Middle frontal gyrus (tissue), 1 donor: ENCODE data around the gene ADAMTS14.
"Not testable (repeated sequence)": the region's sequence is repeated elsewhere in the genome, so short reads cannot be mapped to it uniquely, and the experiment has no call there.

ENCODE experiments used
- DNase-seq: peaks from one replicate; pipeline ENCODE4 v3.0.0-alpha.2; 2015; ENCODE audit warnings: low spot score; ENCODE audit errors: extremely low spot score

The ADAMTS14 gene

DNA sequence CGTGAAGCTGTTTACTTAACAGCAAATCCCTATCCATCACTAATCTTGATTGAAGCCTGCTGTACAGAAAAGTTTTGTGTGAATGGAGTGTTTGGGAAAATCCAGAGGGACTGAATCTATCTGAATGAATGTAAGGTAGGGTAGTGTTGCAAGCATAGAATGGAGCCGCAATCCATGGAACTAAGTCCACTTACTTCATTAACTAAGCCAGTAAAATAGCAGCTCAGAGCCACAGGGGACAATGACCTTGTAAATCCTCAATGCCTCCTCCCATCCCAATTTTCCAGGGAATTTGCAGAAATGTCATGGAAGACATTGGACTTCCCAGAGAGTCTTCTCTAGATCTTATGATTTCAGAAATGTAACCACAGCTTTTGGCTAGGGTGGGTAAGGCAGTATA, 97.7 kb downstream of the ADAMTS14 start:
- no peak for DNase-seq

DNA sequence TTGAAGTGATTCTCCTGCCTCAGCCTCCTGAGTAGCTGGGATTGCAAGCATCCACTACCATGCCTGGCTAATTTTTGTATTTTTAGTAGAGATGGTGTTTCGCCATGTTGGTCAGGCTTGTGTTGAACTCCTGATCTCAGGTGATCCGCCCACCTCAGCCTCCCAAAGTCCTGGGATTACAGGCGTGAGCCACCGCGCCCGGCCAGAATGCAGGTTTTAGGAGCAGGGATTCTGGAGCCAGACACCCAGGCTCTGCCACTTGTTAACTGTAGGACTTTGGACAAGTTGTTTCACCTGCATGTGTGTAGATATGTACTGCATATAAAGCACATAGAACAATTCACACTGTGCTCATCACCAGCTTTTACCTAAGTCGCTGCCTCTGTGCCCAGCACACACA, 98.2 kb downstream of the ADAMTS14 start:
- DNase-seq, result not testable (repeated sequence)

DNA sequence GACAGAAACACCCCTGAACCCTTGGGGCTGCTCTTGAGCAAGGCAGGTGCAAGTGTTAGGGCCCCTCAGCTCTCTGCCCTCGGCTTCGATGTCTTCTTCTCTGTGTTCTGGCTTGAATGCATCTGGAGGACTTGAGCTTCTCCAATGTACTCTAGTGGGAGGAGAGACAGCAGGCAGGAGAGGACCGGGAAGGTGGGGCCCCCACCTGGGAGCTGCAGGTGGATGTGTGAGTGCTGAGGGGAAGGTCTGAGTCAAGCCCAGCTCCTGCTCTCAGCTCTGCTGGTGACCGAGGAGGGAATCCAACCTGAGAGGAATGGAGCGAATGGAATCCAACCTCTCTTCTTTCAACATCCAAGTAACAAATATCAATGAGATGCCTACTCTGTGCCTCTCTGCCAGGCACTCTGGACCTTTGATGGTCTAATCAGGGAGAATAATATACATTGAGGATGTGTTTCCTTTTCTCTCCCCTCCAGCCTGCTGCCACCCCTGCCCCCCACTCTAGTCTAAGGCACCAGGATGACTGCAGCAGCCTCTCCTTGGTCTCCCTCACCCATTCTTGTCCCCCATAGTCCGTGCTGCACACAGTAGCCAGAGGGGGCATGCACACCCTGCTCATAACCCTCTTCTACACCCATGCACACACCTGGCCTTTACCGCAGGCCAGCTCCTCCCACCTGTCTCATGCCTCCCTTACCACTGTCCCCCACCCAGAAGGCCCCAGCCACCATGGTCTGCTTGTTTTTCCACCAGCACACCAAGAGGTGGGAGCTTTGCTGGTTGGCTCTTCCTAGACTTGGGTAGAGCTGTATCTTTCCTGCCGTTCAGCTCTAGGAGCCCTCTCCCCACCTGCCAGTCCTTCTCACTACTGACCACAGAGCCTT, 99.2 kb downstream of the ADAMTS14 start:
- no peak for DNase-seq

DNA sequence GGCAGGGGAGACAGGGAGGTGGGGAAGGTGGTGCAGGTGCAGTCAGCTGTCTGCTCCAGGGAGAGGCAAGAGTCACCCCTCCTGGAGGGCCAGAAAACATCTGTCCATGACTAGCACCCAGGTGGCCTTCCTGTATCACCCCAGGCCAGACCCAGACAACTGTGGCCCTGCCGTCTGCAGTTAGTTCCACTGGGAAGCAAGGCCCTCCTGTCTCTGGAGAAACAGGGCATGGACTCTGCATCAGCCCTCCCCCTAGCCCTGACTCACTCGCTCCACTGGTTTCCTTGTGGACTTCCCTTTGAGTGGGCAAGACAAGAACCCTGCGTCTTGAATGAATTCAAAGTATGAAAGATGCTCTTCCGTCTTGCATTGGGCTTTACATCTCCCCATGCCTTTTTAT, 100.3 kb downstream of the ADAMTS14 start:
- no peak for DNase-seq

DNA sequence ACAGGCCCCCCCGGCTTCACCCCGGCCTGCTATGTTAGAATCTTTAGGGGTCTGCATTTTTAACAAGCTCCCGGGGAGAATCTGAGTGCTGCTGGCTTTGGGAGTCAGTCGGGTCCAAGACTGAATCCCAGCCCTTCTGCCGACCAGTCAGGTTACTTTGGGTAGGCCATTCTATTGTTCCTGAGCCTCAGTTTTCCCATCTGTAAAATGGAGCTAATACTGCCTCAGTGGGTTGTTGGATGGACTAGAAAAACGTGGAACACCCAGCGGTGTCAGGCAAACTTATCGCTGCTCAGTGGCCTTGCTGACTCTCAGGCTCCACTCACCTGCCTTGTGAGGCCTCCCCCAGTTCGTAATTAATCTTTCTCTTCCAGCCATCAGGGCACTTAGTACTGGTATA, 101.2 kb downstream of the ADAMTS14 start:
- DNase-seq, result no peak

DNA sequence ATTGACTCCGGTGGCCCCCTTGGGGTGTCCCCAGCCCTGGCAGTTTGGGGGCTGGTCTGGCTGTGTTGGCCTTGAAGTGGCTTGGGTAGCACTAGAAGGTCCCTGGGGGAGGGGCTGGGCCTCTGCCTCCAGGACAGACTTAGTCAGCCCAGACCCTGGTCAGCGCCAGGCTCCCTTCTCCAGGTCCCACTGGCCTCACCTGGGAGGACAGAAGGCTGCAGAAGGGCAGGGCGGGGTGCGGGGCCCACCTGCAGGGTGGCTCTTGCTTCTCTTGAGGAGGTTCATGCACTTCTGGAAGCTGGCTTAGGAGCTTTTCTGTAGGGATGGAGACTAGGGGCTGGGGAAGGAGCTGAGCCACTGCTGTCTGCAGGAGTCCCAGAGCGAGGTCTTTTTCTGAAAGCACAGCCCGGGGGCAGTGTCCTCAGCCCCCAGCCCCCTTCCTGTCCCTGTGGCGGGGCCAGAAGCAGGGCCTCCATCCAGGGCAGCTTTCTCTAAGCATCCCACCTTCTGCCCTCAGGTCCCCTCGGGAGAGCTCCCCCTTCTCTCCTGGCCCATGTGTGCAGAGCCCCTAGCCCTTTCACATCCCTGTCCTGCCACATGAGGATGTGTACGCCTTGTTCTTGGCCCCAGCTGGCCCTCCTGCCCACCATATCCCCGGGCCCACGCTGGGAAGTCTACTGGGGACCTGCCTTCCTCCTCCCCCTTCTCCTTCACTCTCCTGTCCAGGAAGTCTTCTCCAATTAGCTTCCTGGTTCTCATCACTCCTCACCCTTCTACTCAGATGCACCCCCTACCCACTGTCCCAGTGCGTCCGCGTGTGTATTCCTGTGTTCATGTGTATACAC, 101.9 kb downstream of the ADAMTS14 start:
- DNase-seq, result no peak

DNA sequence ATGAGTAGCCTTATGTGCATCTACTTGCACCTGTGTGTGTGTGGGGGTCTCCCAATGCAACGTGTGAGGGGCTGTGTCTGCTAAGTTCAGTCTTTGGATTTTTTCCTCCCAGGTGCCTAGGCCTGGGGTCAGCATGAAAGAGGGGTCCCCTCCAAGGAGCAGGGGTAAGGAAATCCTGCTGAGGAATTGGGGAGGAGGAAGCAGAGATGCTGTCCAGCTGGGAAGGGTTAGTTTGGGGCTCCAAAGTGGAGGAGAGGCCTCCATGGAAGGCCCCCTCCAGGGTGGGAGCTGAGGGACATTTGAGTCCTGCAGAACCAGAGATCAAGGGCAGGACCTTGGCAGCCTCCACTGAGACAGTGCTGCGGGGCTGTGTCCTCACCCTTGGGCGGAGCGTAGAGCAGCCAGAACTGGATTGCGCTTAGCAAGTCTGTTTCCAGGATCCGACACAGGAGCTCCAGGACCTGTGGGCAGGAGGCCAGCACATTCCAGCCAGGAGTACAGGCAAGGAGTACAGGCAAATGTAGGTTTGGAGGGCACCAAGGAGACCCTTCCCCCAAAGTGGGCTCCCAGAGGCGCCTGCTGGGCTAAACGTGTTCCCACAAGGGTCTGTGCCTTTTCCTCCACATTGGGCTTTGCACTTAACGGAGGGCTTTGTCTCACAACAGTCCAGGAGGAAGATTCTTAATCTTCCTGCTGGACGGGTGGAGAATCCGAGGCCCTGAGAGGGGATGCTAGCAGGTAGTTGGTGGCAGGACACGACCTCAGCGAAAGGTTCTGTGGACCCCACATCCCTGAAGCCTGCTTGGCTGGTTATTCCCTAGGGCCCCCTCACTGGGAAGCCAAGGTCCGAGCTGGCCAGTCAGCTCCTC, 102.7 kb downstream of the ADAMTS14 start:
- no peak for DNase-seq

DNA sequence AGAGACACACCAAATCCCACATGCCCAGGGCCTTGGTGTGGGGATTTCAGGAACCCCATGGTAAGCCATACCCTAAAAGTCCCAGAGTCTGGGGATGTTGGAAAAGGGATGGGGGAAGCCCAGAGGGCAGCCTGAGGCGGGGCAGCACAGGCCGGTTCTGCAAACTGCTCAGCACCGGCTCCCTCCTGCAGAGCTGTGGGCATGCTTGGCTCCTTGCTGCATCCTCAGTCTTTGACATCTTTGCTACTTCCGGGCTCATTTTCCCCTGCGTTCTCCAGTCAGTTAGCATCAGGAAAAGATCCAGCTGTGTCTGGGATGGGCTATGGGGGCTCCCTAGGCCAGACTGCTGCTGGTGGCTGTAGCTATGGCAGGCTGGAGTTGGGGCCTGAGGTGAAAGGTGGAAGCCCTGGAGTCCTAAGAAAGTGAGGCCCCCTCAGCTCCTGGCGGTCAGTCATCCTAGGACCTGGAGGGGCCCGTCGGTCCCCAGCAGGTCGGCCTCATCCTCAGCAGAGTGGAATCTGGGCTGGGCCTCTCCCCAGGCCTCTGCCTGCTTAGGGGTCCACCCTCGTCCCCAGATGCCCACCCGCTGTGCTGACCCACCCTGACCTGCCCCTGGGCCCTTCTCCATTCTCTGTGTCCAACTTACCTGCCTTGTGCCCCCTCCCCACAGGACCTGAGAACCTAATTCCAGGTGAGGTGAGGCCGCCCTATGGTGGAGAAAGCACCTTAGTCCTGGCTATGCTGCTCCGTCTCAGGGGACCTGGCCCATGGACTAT, 103.6 kb downstream of the ADAMTS14 start:
- DNase-seq, result no peak

DNA sequence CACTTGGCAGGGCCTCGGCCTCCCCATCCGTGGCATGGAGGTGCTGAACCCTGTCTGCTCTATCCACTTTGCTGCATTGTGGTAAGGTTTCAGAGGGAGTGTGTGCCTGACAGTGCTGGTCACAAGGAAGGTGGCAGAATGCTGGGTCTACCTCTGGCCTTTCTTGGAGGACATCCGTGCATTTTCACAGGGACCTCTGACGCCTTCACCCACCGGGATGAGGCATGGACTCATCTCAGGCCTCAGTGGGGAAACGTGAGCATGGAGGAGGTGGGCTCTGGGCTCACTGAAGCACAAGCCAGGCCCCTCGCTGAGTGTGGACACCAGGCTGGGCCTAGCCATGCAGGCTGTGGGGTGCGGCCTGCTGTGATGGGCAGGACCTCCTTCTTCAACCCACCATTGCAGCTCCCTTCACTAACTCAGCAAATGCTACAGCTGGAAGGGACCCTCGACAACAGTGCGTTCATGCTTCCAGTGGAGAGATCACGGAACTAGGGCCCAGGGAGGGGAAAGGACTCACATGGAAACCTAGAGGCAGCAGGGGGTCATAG, 104.2 kb downstream of the ADAMTS14 start:
- no peak for DNase-seq

DNA sequence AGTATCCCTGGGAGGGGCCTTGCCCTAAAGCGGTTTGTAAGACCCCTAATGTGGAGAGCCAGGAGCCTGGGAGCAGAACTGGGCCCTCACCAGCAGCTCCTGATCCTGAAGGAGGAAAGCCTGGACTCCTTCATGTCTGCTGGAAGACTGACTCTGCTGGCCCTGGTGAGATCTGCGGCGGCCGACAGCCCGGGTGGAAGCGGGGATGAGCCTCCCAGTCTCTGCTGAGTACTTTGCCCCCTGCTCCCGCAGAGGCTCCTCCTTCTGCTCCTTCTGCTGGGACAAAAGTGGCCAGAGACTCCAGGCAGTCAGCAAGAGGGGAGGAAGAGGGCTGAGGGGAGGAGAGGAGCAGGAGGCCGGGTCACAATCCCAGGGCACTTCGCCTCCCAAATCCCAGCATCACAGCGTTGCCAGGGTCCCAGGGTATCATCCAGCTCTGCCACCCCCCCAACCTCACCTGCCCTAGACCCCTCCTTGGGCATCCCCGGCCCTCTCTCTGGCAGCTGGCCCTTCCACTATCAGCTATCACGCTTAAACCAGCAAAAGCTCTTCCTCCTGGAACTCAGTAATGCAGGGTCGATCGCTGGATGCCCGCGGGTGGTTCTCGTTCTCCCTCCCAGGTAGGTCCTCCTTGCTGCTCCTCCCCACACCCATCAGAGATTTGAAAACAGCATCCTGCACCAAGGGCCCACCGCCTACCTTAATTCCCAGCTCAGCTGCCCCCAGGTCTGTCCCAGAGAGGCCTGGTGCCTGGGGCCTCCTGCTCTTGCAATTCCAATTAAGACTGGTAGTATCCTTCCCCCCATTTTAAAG, 105.0 kb downstream of the ADAMTS14 start:
- no peak for DNase-seq

DNA sequence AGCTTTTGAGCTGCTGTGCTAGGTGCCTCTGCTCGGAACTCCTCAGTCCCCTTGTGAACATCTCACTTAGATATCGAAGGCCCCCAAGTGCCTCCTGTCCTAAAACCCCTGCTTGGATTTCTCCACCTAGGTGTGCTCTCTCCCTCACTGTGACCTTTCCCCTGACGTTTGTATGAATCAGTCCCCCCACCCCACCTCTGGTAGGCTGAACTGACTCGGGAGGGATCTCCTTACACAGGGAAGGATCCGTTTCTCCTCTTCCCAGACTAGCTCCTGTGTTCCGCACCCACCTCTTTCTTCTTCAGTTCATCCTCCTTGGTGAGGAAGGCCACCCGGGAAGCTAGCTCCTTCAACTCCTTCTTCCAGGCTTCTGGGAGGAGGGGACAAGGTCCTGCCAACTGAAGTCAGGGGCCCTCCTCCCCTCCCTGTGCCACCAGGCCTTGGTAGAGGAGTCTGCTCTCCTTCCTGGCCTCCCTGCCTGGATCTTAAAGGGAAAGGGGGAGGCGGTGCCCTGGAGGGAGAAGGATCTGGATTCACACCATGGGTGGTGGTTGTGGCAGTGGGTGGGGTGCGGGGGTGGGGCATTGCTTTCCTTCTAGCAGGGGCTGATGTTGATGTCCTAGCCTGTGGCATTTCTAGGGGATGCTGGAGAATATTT, 106.1 kb downstream of the ADAMTS14 start:
- DNase-seq, result no peak

DNA sequence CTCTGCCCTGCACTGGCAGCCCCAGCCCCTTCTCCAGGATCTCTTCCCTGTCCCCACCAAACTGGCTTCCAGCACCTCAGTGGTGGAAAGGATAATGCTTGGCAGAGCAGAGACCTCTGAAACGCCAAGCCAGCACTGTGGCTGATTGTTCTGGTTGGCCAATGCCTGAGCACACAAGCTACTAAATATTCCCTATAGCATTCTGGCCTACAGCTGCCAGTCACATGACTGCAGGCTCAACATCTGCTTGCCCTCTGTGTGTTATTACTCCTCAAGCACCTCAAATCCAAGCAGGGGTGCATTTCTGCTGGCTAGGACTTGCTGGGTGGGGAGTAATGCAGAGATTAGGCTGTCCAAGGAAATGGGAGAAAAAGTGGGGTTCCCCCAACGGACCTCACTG, 106.8 kb downstream of the ADAMTS14 start:
- DNase-seq, result no peak

DNA sequence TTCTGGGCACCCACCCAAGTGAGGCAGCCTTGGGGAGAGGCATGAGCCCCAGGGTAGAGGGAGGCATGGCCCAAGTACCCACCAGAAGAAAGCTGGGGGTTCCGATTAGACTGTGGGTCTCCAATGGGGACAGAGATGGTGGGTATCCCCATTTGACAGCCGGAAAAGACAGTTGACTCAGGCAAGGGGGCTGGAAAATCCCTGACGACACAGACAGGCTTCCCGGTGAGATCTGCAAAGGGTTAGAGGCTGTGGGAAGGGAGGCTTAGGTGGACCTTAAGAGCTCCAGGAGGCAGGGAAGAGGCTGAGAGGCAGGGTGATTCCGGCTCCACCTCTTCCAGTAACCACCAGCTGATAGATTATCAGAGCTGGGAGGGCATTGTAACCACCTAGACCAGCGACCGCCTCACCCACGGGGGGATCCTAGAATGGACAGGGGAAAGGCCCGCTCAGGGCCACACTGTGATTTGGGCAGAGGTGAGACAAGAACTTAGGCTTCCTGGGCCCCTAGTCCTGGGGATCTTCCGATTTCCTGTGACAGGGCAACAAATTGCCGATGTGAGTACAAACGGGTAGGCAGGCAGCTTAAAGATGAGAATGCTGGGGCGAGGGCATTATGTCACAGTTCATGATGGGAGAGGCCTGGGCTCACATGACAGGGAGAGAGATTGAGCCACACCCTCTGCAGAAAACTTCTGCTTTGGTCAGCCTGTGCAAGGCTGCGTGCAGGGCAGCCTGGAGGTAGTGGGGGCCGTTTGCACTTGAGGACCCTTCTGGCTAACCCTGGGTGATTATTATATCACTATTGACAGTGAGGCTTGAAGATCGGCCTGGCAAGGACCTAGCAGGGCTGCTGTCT, 107.4 kb downstream of the ADAMTS14 start:
- no peak for DNase-seq

DNA sequence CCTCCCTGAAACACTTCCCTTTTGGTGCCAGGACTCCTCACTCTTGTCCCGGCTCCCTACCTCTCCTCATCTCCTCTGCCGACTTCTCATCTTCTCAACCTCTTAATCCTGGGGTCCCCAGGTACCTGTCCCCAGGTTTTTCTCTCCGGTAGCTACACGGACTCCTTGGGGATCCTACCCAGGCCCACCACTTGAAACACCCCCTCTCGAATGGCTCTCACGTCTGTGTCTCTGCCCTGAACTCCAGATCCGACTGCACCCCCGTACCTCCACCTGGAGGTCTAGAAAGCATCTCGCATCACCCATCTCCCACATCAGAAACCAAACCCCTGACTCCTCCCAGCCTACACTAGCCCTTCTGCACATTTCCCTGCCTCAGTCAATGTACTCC, 108.1 kb downstream of the ADAMTS14 start:
- no peak for DNase-seq

DNA sequence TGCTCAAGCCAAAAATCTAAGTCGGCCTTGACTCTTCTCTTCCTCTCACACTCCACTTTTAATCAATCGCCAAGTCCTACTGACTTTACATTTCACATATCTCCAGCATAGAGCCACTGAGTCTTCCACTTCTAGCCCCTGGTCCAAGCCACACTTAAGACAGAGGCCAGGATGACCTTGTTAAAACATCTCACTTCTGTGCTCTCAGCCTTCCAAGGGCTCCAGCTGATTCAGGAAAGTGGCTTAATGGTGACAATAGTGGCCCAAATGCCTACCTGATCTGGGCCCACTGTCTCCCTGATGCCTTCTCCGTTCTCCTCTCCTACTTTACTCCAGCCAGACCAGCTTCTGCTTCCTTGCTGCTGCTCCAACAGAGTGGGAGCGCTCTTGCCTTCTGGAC, 108.5 kb downstream of the ADAMTS14 start:
- no peak for DNase-seq

DNA sequence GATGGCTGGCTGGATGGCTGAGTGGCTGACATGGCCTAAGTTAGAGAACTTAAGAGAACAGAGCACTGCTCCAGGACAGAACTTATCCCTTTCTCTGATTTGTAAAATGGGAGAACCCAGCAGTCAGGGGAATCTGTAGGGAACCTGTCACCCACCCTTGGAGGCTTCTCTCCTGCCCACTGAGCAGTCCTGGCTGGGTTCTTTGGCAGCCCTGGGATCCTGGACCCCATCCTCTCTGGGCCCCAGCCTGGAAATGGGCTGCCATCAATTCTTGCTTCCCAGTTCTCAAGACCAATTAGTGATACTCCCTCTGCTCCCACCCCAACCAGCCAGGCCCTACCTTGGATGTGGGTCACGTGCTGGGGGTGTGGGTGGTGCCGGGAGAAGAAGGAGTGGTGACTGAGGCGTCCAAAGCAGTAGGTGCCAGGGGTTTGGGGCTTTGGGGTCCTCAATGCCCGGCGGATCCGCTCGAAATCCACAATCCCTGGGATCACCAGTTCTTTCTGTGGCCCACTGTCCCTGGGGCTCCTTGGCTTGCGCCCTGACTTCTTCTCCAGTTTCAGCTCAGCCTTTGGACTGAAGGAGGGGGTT, 109.2 kb downstream of the ADAMTS14 start:
- no peak for DNase-seq

DNA sequence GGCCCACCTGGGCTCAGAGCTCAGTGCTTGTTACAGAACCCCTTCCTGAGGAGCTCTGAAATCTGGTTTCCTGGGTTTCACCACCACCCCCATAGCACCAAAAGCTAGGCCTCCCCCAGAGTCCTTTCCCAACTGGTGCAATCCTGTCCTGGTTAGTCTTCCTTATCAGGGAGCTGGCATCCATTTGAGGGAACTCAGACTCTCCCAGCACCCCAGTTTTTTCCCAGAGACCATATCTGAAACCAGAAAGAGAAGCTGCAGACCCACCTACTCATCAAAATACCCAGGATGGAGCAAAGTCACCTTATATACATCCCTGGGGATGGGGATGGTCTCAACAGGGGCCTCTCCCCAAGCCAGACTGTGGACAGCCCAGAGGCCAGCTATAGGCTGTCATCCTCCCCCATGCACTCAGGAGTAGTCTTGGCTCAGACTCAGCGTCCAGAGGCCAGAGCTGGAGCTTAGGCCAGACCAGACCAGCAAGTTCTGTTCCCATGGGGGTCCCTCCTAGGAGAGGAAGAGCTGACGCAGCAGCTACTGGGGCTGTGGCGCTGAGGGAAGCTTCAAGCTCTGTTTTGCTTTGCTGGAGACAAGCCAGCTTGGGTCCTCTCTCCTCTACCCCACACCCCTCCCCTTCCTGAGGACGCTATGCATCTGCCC, 109.9 kb downstream of the ADAMTS14 start:
- no peak for DNase-seq
